HepG2 (cell line): ENCODE results near the gene ID3. TPM values are rescaled to one million over a fixed set of nuclear protein-coding genes. Genes with fewer than 3 reads are reported as not detected.

Experiments
- BHLHE40 ChIP-seq: IDR thresholded peaks from 2 replicates; pipeline ENCODE4 v1.6.1; 2011; ENCODE audit warnings: low read length, improper control_type of control experiment
- CBX1 ChIP-seq: IDR thresholded peaks from one replicate; pipeline ENCODE4 v1.6.1; 2016; ENCODE audit warnings: antibody characterized with exemption, low read depth
- FOXO1 ChIP-seq: sonication (generic); formaldehyde crosslinking; IDR thresholded peaks from 2 replicates; pipeline ENCODE4 v1.4.0; 2020; ENCODE audit warnings: missing genetic modification reagents
- IRF9 ChIP-seq: sonication (generic); formaldehyde crosslinking; IDR thresholded peaks from 2 replicates; pipeline ENCODE4 v1.8.0; 2022; ENCODE audit warnings: missing genetic modification reagents, mild to moderate bottlenecking, borderline replicate concordance
- MIER3 ChIP-seq: IDR thresholded peaks from 2 replicates; pipeline ENCODE4 v1.6.1; 2016; ENCODE audit warnings: missing compliant biosample characterization, borderline replicate concordance
- REL ChIP-seq: sonication (generic); formaldehyde crosslinking; conservative IDR thresholded peaks from 2 replicates; pipeline ENCODE4 v1.8.0; 2022; ENCODE audit warnings: mild to moderate bottlenecking, missing genetic modification reagents, moderate library complexity
- REPIN1 ChIP-seq: sonication (generic); formaldehyde crosslinking; IDR thresholded peaks from 2 replicates; pipeline ENCODE4 v1.8.0; 2022; ENCODE audit warnings: missing genetic modification reagents, low read depth, mild to moderate bottlenecking, borderline replicate concordance
- SIN3B ChIP-seq: fragments of 150-350 bp; IDR thresholded peaks from 2 replicates; pipeline ENCODE4 v1.6.1; 2014; ENCODE audit warnings: low read length
- SMAD3 ChIP-seq: sonication (generic); formaldehyde crosslinking; IDR thresholded peaks from 2 replicates; pipeline ENCODE4 v1.4.0; 2020; ENCODE audit warnings: missing genetic modification reagents
- SNAPC2 ChIP-seq: sonication (generic); formaldehyde crosslinking; IDR thresholded peaks from 2 replicates; pipeline ENCODE4 v1.8.1; 2022; ENCODE audit warnings: mild to moderate bottlenecking, missing genetic modification reagents
- SOX6 ChIP-seq, 2 experiments: fragments of 450-650 bp in 1 of 2; sonication (generic) in 1 of 2; formaldehyde crosslinking in 1 of 2; IDR thresholded peaks; 2 replicates each; pipeline versions ENCODE4 v1.4.0 to v1.6.1; 2017 to 2020; ENCODE audit warnings: antibody characterized with exemption in 1 of 2, mild to moderate bottlenecking in 1 of 2, missing genetic modification reagents in 1 of 2
- SP4 ChIP-seq: sonication (generic); formaldehyde crosslinking; IDR thresholded peaks from 2 replicates; pipeline ENCODE4 v1.8.1; 2023; ENCODE audit warnings: mild to moderate bottlenecking, missing genetic modification reagents
- TRIM24 ChIP-seq: sonication (generic); formaldehyde crosslinking; IDR thresholded peaks from 2 replicates; pipeline ENCODE4 v1.8.0; 2022; ENCODE audit warnings: mild to moderate bottlenecking, missing genetic modification reagents
- XBP1 ChIP-seq: sonication (generic); formaldehyde crosslinking; IDR thresholded peaks from 2 replicates; pipeline ENCODE4 v1.5.0; 2020; ENCODE audit warnings: missing genetic modification reagents
- ZBTB20 ChIP-seq: sonication (generic); formaldehyde crosslinking; IDR thresholded peaks from 2 replicates; pipeline ENCODE4 v1.8.1; 2023; ENCODE audit warnings: missing genetic modification reagents, low read depth, mild to moderate bottlenecking, borderline replicate concordance
- ZFP1 ChIP-seq: IDR thresholded peaks from 2 replicates; pipeline ENCODE4 v1.6.1; 2016
- ZNF232 ChIP-seq: sonication (generic); formaldehyde crosslinking; IDR thresholded peaks from 2 replicates; pipeline ENCODE4 v1.4.0; 2020; ENCODE audit warnings: missing genetic modification reagents, borderline replicate concordance
- ZNF326 ChIP-seq: sonication (generic); formaldehyde crosslinking; IDR thresholded peaks from 2 replicates; pipeline ENCODE4 v1.4.0; 2020; ENCODE audit warnings: missing genetic modification reagents, borderline replicate concordance
- ZNF598 ChIP-seq: sonication (generic); formaldehyde crosslinking; IDR thresholded peaks from 2 replicates; pipeline ENCODE4 v1.5.1; 2020; ENCODE audit warnings: mild to moderate bottlenecking, missing genetic modification reagents, borderline replicate concordance
- ZNF674 ChIP-seq: sonication (generic); formaldehyde crosslinking; IDR thresholded peaks from 2 replicates; pipeline ENCODE4 v1.5.0; 2020; ENCODE audit warnings: low read depth, mild to moderate bottlenecking, missing genetic modification reagents
- ZNF737 ChIP-seq: sonication (generic); formaldehyde crosslinking; IDR thresholded peaks from 2 replicates; pipeline ENCODE4 v1.5.0; 2020; ENCODE audit warnings: missing genetic modification reagents, mild to moderate bottlenecking, borderline replicate concordance
- ZNF792 ChIP-seq: IDR thresholded peaks from 2 replicates; pipeline ENCODE4 v1.6.1; 2016
- ZSCAN25 ChIP-seq: sonication (generic); formaldehyde crosslinking; IDR thresholded peaks from 2 replicates; pipeline ENCODE4 v1.8.0; 2022; ENCODE audit warnings: mild to moderate bottlenecking, missing genetic modification reagents
- polyA plus RNA-seq, 8 experiments: library from polyadenylated mRNA; depleted of rRNA in 3 of 8; stranded (reverse) in 7 of 8; unstranded in 1 of 8; fragments of >200 nt; fragmentation: Illumina TruSeq in 4 of 8; extraction: Trizol in 4 of 8; gene quantifications; 2 replicates each; pipeline versions ENCODE4 v1.2.1 to v1.2.3, GENCODE V29; 2011 to 2016; ENCODE audit warnings: low read depth in 4 of 8, missing spikeins in 1 of 8, mixed read lengths in 1 of 8; ENCODE audit not compliant: insufficient read depth in 1 of 8
- total RNA-seq, 5 experiments: library from RNA; depleted of rRNA; stranded (reverse); fragments of >200 nt; fragmentation: Illumina TruSeq; extraction: Trizol; gene quantifications; 2 replicates each; pipeline ENCODE4 v1.2.3, GENCODE V29; 2016; ENCODE audit warnings: low read depth in 1 of 5
- TF ChIP-seq, protein P1 (sequence below), 2 experiments: sonication (generic) in 1 of 2; formaldehyde crosslinking in 1 of 2; IDR thresholded peaks; 2 replicates each; pipeline versions ENCODE4 v1.6.1 to v1.9.0; 2014 to 2022; ENCODE audit warnings: antibody characterized with exemption in 1 of 2, borderline replicate concordance in 1 of 2, inconsistent platforms in 1 of 2, low read depth in 1 of 2, missing genetic modification reagents in 1 of 2

Gene ID3
- total and polyA plus RNA-seq, 2 of the 13 experiments (the other 11 are each of a cell fraction or from before 2014, with no cell fraction given) = 64.8 to 115 TPM

DNA sequence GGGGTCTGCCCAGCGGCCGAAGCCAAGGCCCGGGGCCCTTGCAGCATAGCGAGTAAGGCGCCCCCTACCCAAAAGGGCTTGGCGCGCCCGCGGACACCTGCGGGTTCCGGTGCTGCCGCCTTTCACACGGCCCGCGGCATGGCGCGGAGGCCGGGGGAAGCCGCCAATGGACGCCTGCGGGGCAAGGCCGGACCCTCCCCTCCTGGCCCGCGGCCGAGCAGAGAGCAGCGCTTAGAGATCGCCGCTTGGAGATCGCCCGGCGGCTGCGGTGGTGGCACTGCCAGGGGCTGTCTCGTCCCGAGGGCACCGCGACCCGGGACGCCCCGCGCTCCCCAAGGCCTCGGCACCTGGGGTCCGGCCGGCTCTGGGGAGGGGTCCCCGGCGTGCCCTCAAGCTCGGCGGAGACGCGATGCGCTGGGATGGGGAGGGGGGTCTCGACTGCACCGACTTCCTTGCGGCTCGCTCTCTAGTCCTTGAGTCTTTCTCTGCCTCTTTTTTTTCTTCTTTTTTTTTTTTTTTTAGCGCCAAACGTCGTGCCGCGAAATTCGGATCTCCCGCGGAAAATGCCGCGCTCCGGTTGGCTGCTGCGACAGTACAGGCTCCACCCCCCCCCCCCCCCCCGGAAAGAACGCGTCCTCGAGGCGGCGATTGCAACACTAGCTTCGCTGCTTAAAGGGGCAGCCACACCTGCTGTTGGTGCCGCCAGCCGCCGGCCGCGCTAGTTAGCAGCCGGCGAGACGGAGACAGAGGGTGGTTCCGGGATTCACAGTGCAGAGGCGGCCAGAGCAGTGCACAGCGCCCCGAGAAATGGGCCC lies 28.3 kb downstream of the ID3 start, which contains the start of gene E2F2 (continued):
- TF ChIP-seq ZBTB20 = peak; percentile 52
- TF ChIP-seq SNAPC2 = peak; percentile 44; the same call in 1 of the 2 replicates
- TF ChIP-seq ZFP1 (CRISPR knock-in tag) = no peak
- peak; percentile 86 for TF ChIP-seq REL (CRISPR knock-in tag)
- TF ChIP-seq, protein P1, sequence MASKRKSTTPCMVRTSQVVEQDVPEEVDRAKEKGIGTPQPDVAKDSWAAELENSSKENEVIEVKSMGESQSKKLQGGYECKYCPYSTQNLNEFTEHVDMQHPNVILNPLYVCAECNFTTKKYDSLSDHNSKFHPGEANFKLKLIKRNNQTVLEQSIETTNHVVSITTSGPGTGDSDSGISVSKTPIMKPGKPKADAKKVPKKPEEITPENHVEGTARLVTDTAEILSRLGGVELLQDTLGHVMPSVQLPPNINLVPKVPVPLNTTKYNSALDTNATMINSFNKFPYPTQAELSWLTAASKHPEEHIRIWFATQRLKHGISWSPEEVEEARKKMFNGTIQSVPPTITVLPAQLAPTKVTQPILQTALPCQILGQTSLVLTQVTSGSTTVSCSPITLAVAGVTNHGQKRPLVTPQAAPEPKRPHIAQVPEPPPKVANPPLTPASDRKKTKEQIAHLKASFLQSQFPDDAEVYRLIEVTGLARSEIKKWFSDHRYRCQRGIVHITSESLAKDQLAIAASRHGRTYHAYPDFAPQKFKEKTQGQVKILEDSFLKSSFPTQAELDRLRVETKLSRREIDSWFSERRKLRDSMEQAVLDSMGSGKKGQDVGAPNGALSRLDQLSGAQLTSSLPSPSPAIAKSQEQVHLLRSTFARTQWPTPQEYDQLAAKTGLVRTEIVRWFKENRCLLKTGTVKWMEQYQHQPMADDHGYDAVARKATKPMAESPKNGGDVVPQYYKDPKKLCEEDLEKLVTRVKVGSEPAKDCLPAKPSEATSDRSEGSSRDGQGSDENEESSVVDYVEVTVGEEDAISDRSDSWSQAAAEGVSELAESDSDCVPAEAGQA (IDR thresholded peaks at IDR 0.05; ENCODE audit: low read depth) = no peak
- TF ChIP-seq, protein P1 (CRISPR knock-in tag; IDR thresholded peaks at IDR 0.05; ENCODE audit: borderline replicate concordance) = 0 out of 2 replicates have a peak, but pooled peaks have one; percentile 16
- no peak for TF ChIP-seq ZNF674
- no peak; the same call in 1 of the 2 replicates for TF ChIP-seq ZNF598 (CRISPR knock-in tag)
- TF ChIP-seq SP4 (CRISPR knock-in tag) = peak; percentile 42; the same call in 1 of the 2 replicates
- TF ChIP-seq IRF9 = no peak
- no peak for TF ChIP-seq ZNF326
- TF ChIP-seq ZNF232 (CRISPR knock-in tag) = no peak; the same call in 1 of the 2 replicates
- 0 out of 2 replicates have a peak, but pooled peaks have one; percentile 62 for TF ChIP-seq MIER3 (CRISPR knock-in tag)
- TF ChIP-seq CBX1 = peak; percentile 18
- no peak for TF ChIP-seq ZSCAN25 (CRISPR knock-in tag)
- no peak for TF ChIP-seq SOX6 (IDR thresholded peaks at IDR 0.05)
- no peak for TF ChIP-seq SOX6 (CRISPR knock-in tag; IDR thresholded peaks at IDR 0.05)
- no peak for TF ChIP-seq SMAD3 (CRISPR knock-in tag)
- 0 out of 2 replicates have a peak, but pooled peaks have one; percentile 21 for TF ChIP-seq FOXO1
- TF ChIP-seq TRIM24 (CRISPR knock-in tag) = no peak
- TF ChIP-seq ZNF737 = no peak
- peak; percentile 73; the same call in 1 of the 2 replicates for TF ChIP-seq ZNF792
- TF ChIP-seq BHLHE40 = no peak
- no peak for TF ChIP-seq XBP1
- TF ChIP-seq REPIN1 (CRISPR knock-in tag) = no peak
- TF ChIP-seq SIN3B = peak; percentile 89
